Measurements from ENCODE around the gene PXN. TPM values are rescaled to one million over a fixed set of nuclear protein-coding genes. Genes with fewer than 3 reads are reported as not detected.

PXN gene
- total and polyA plus RNA-seq, 2 of the 13 experiments (the other 11 are each of a cell fraction or from before 2014, with no cell fraction given) = 13.6 to 14.2 TPM

GRCh38 chr12:120290609-120291305 lies 25.2 kb upstream of the PXN start (continued):
- TF ChIP-seq ATF5 (CRISPR knock-in tag; IDR thresholded peaks at IDR 0.05; ENCODE audit: low read depth) = no peak
- TF ChIP-seq ZNF556 (CRISPR knock-in tag; IDR thresholded peaks at IDR 0.05; ENCODE audit: borderline replicate concordance) = no peak
- no peak for TF ChIP-seq NCOA1 (CRISPR knock-in tag; IDR thresholded peaks at IDR 0.05)
- TF ChIP-seq DMTF1 (CRISPR knock-in tag; IDR thresholded peaks at IDR 0.05) = 0 out of 2 replicates have a peak, but pooled peaks have one; percentile 12
- TF ChIP-seq ZNF746 (CRISPR knock-in tag; IDR thresholded peaks at IDR 0.05) = no peak
- no peak; the same call in 1 of the 2 replicates for TF ChIP-seq NR2C2 (CRISPR knock-in tag; IDR thresholded peaks at IDR 0.05; ENCODE audit: borderline replicate concordance)
- no peak for TF ChIP-seq ZFYVE20 (CRISPR knock-in tag; IDR thresholded peaks at IDR 0.05; ENCODE audit: borderline replicate concordance, low read depth)
- no peak for TF ChIP-seq ZBTB7B (CRISPR knock-in tag; IDR thresholded peaks at IDR 0.05)
- no peak for TF ChIP-seq ZNF570 (CRISPR knock-in tag; IDR thresholded peaks at IDR 0.05; ENCODE audit: borderline replicate concordance)
- TF ChIP-seq NR2F2 (IDR thresholded peaks at IDR 0.05; ENCODE audit: borderline replicate concordance, low read depth) = no peak
- no peak for TF ChIP-seq POLR2A (IDR thresholded peaks at IDR 0.05; ENCODE audit: insufficient read depth in 1 of 2, low read depth in 2 of 2, low read length in 2 of 2)
- TF ChIP-seq HMGA1 (CRISPR knock-in tag; conservative IDR thresholded peaks at IDR 0.05) = no peak
- TF ChIP-seq SP4 (CRISPR knock-in tag; IDR thresholded peaks at IDR 0.05) = no peak
- no peak for TF ChIP-seq FLYWCH1 (CRISPR knock-in tag; IDR thresholded peaks at IDR 0.05)
- TF ChIP-seq PAX8 (CRISPR knock-in tag; IDR thresholded peaks at IDR 0.05; ENCODE audit: borderline replicate concordance) = no peak
- no peak for TF ChIP-seq TAF1 (CRISPR knock-in tag; IDR thresholded peaks at IDR 0.05)
- TF ChIP-seq NKX3-1 (CRISPR knock-in tag; IDR thresholded peaks at IDR 0.05) = 0 out of 2 replicates have a peak, but pooled peaks have one; percentile 47
- no peak for TF ChIP-seq ZUFSP (CRISPR knock-in tag; IDR thresholded peaks at IDR 0.05; ENCODE audit: borderline replicate concordance)
- no peak for TF ChIP-seq SP1 (IDR thresholded peaks at IDR 0.05)
- TF ChIP-seq SP1 (CRISPR knock-in tag; IDR thresholded peaks at IDR 0.05) = no peak
- TF ChIP-seq E2F1 (CRISPR knock-in tag; IDR thresholded peaks at IDR 0.05) = no peak
- no peak for TF ChIP-seq GRHL1 (CRISPR knock-in tag; conservative IDR thresholded peaks at IDR 0.05)
- no peak for TF ChIP-seq TP53 (CRISPR knock-in tag; conservative IDR thresholded peaks at IDR 0.05)

All from HepG2 (cell line).